Measurements from ENCODE around the gene ACTN4.

The ACTN4 gene

DNA sequence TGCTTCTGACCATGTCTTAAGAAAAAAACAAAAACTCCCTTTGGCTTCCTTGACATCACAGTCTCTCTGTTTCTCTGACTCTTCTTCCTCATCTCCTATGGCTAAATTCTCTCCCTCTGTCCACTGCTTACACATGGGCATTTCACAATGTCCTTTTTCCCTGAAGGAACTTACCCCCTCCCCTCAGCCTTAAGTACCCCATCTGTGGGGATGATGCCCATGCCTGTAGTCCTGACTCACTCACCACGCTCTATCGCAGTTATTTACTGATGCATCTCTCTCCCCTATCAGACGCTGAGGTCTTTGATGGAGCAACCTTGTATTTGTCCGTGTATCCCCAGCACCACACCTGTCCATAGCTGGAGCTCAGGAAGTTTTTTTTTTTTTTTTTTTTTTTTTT, 32.4 kb downstream of the ACTN4 start:
- peak; percentile 46 for DNase-seq (ENCODE audit: low read depth)
- no peak overlapping the region for H3K4me3 ChIP-seq (ENCODE audit: low read depth, low read length)
- TF ChIP-seq MYC (IDR thresholded peaks at IDR 0.05; ENCODE audit: low read depth, low read length), result no peak

DNA sequence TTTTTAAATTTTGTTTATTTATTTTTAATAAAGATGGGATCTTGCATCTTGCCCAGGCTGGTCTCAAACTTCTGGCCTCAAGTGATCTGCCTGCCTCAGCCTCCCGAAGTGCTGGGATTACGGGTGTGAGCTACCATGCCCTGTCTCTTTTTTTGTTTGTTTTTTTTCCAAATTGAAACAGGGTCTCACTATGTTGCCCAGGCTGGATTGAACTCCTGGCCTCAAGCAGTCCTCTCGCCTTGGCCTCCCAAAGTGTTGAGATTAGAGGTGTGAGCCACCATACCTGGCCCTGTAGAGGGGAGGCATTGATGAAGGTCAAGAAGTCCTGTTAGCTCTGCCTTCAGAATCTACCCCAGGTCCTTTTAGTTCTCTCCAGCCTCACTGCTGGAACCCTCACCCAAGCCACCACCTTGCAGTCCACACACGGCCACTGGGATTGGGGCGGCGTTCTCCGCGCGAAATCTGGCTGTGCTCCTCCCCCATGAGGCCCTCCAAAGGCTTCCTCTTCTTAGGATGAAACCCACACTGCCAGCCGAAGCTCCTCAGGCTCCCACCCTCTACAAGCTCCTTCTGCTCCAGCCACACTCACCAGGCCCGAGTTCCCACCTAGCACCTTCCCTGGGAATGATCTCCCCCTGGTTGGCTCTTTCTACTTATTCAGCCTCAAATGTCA, 34.9 kb downstream of the ACTN4 start:
- TF ChIP-seq, protein P1, sequence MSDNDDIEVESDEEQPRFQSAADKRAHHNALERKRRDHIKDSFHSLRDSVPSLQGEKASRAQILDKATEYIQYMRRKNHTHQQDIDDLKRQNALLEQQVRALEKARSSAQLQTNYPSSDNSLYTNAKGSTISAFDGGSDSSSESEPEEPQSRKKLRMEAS (IDR thresholded peaks at IDR 0.05; ENCODE audit: low read depth, low read length), result no peak
- TF ChIP-seq POLR2A (IDR thresholded peaks at IDR 0.05; ENCODE audit: extremely low read depth, insufficient read length) (no peak), MYC (IDR thresholded peaks at IDR 0.05; ENCODE audit: low read depth, low read length) (no peak)
- TF ChIP-seq, protein P2, sequence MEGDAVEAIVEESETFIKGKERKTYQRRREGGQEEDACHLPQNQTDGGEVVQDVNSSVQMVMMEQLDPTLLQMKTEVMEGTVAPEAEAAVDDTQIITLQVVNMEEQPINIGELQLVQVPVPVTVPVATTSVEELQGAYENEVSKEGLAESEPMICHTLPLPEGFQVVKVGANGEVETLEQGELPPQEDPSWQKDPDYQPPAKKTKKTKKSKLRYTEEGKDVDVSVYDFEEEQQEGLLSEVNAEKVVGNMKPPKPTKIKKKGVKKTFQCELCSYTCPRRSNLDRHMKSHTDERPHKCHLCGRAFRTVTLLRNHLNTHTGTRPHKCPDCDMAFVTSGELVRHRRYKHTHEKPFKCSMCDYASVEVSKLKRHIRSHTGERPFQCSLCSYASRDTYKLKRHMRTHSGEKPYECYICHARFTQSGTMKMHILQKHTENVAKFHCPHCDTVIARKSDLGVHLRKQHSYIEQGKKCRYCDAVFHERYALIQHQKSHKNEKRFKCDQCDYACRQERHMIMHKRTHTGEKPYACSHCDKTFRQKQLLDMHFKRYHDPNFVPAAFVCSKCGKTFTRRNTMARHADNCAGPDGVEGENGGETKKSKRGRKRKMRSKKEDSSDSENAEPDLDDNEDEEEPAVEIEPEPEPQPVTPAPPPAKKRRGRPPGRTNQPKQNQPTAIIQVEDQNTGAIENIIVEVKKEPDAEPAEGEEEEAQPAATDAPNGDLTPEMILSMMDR (IDR thresholded peaks at IDR 0.05; ENCODE audit: low read depth, low read length), result no peak
- H3K4me3 ChIP-seq (ENCODE audit: low read depth, low read length), result no peak overlapping the region
- DNase-seq (ENCODE audit: low read depth), result no peak

DNA sequence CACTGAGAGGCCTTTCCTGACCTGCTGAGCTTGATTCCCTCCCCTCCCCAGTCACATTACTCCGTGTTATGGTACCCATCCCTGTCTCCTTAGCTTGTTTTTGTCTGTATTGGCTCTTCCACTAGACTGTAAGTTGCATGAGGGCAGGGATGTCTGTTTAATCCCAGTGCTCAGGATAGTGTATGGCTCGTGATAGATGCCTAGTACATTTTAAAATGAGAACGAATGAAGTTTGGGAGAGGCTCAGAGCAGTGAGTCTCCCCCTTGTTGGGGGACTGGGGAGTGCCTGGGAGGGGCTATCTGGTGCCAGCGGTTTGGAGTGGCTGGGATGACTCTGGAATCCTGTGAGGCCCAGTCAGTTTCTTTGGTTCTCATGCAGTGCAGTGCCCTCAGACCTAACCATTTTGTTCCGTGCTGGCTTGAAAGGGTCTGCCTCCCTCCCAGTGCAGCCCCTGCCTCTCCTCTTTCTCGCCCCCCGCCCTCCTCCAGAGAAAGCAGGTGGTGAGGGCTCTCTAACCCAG, 35.5 kb downstream of the ACTN4 start:
- TF ChIP-seq MYC (IDR thresholded peaks at IDR 0.05; ENCODE audit: low read depth, low read length) (no peak), POLR2A (IDR thresholded peaks at IDR 0.05; ENCODE audit: extremely low read depth, insufficient read length) (no peak)
- TF ChIP-seq, protein P2 (IDR thresholded peaks at IDR 0.05; ENCODE audit: low read depth, low read length), result no peak
- H3K4me3 ChIP-seq (ENCODE audit: low read depth, low read length), result no peak overlapping the region
- no peak for DNase-seq (ENCODE audit: low read depth)

DNA sequence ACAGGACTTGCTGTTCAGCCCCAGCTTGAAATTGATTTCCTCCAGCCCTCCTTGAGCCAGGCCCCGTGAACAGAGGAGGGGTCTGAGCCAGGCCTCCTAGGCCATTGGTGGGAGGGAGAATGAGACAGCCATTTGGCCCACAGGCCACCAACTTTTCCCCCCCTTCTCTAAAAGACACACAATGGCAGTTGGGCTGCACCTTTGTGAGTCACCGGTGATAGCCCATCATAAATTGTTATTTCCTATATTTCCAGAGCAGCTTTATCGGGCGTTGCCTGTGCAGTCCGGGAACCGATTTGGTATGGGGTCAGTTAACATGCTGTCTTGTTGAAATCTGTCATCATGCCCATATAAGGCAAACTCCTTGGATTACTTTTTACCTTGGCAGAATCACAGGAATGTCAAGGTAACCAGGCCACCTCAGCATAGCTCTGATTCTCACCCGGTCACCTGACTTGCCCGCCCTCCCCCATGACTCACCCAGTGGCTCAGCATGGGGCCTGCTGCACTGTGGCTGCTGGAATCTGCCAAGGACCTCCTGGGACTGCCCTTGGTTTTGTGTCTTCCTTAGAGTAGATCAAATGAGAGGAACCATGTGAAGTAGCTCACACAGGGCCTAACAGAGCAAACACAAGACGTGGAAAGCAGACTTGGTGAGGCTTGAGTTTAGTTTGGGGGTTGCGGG, 36.1 kb downstream of the ACTN4 start:
- H3K4me3 ChIP-seq (ENCODE audit: low read depth, low read length), result no peak overlapping the region
- TF ChIP-seq, protein P2 (IDR thresholded peaks at IDR 0.05; ENCODE audit: low read depth, low read length), result no peak
- TF ChIP-seq, protein P1 (IDR thresholded peaks at IDR 0.05; ENCODE audit: low read depth, low read length), result peak; percentile 44
- TF ChIP-seq POLR2A (IDR thresholded peaks at IDR 0.05; ENCODE audit: extremely low read depth, insufficient read length) (no peak), MYC (IDR thresholded peaks at IDR 0.05; ENCODE audit: low read depth, low read length) (no peak)
- DNase-seq (ENCODE audit: low read depth), result peak; percentile 91

DNA sequence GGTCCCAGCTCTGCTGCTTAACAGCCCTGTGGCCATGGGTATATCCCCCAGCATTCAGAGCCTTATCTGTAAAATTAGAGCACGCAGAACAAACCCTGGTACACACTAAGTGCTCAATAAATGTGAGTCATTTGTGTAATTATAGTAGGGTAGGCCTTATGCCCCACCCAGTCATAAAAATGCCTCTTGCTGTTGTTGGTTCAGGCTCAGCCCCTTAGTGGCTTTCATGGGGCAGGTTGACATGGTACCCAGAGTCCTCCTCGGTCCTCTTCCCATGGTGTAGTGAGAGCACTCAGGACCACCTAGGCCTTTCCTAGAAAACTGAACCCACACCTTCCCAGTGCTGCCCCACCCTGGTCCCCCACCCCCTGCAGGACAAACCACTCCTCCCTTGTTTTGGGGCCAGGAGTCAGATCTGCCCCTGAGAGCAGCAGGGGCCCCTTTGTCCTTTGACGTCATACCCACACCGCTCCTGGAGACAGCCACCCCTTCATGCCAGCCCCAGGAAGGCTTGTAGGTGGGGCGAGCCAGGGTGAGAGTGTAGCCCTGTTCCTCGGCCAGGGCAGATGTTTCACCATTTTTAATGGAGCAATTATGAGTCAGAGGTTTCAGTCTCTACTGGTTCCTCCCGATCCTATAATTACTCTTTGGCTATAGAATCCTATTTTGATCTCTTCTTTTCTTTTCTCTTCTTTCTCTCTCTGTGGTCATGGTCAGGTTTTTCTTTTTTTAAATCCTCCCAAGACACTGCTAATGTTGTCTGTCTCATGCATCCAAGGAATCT, 36.8 kb downstream of the ACTN4 start:
- TF ChIP-seq POLR2A (IDR thresholded peaks at IDR 0.05; ENCODE audit: extremely low read depth, insufficient read length) (no peak), MYC (IDR thresholded peaks at IDR 0.05; ENCODE audit: low read depth, low read length) (no peak)
- TF ChIP-seq, protein P1 (IDR thresholded peaks at IDR 0.05; ENCODE audit: low read depth, low read length), result no peak
- TF ChIP-seq, protein P2 (IDR thresholded peaks at IDR 0.05; ENCODE audit: low read depth, low read length), result no peak
- peak; percentile 88 for DNase-seq (ENCODE audit: low read depth)
- peak overlapping the region; percentile 28 for H3K4me3 ChIP-seq (ENCODE audit: low read depth, low read length)

Data from NB4 (cell line).